Measurements from ENCODE around the gene STKLD1.
A peak's percentile ranks its signal among the peaks of the same experiment; 100 is the strongest.
"Not testable (repeated sequence)": the region's sequence is repeated elsewhere in the genome, so short reads cannot be mapped to it uniquely, and the experiment has no call there.

The STKLD1 gene

GRCh38 chr9:133375724-133376654, at the start of gene STKLD1, which contains the start of gene SURF4:
Gene STKLD1 (plus strand): TSS chr9:133376366. CDS start chr9:133376474, 108 bp downstream.
Gene SURF4 (minus strand): TSS chr9:133376060. CDS start chr9:133375969, 91 bp downstream.
- DNase-seq (ENCODE audit: low spot score): peak; percentile 99

GRCh38 chr9:133327021-133327420, 49.1 kb upstream of the STKLD1 start:
- not testable (repeated sequence) for DNase-seq (ENCODE audit: low spot score)

GRCh38 chr9:133327834-133328484, 48.2 kb upstream of the STKLD1 start:
- DNase-seq (ENCODE audit: low spot score): no peak

GRCh38 chr9:133329306-133330156, 46.6 kb upstream of the STKLD1 start:
- DNase-seq (ENCODE audit: low spot score): not testable (repeated sequence)

- DNase-seq (ENCODE audit: low spot score): no peak
Measured at GRCh38 chr9:133331221-133331620, 44.9 kb upstream of the STKLD1 start.

GRCh38 chr9:133331641-133332380, 44.4 kb upstream of the STKLD1 start:
- no peak for DNase-seq (ENCODE audit: low spot score)

GRCh38 chr9:133332381-133332730, 43.8 kb upstream of the STKLD1 start:
- DNase-seq (ENCODE audit: low spot score): no peak

- DNase-seq (ENCODE audit: low spot score): no peak
Measured at GRCh38 chr9:133333011-133333410, 43.2 kb upstream of the STKLD1 start.

- DNase-seq (ENCODE audit: low spot score): no peak
Measured at GRCh38 chr9:133333566-133333965, 42.6 kb upstream of the STKLD1 start.

- DNase-seq (ENCODE audit: low spot score): no peak
Measured at GRCh38 chr9:133334161-133334560, 42.0 kb upstream of the STKLD1 start.

- DNase-seq (ENCODE audit: low spot score): not testable (repeated sequence)
Measured at GRCh38 chr9:133334888-133335287, 41.3 kb upstream of the STKLD1 start.

GRCh38 chr9:133335924-133336811, 40.0 kb upstream of the STKLD1 start, which contains the start of gene SURF6:
Gene SURF6 (minus strand): TSS chr9:133336188. CDS start chr9:133336132, 56 bp downstream.
- peak; percentile 94 for DNase-seq (ENCODE audit: low spot score)

GRCh38 chr9:133339641-133340040, 36.5 kb upstream of the STKLD1 start:
- DNase-seq (ENCODE audit: low spot score): no peak

- DNase-seq (ENCODE audit: low spot score): no peak
Measured at GRCh38 chr9:133340256-133340655, 35.9 kb upstream of the STKLD1 start.

- DNase-seq (ENCODE audit: low spot score): no peak
Measured at GRCh38 chr9:133340916-133341315, 35.2 kb upstream of the STKLD1 start.

- no peak for DNase-seq (ENCODE audit: low spot score)
Measured at GRCh38 chr9:133341369-133342068, 34.6 kb upstream of the STKLD1 start.

GRCh38 chr9:133342069-133342406, 34.1 kb upstream of the STKLD1 start:
- DNase-seq (ENCODE audit: low spot score): peak; percentile 60

GRCh38 chr9:133342570-133342969, 33.6 kb upstream of the STKLD1 start:
- no peak for DNase-seq (ENCODE audit: low spot score)

- no peak for DNase-seq (ENCODE audit: low spot score)
Measured at GRCh38 chr9:133344071-133344470, 32.1 kb upstream of the STKLD1 start.

GRCh38 chr9:133344979-133345378, 31.2 kb upstream of the STKLD1 start:
- no peak for DNase-seq (ENCODE audit: low spot score)

All from HuH-7 (cell line).